Stomach smooth muscle (tissue), 2 donors: ENCODE results near the gene CASS4.
A peak's percentile ranks its signal among the peaks of the same experiment; 100 is the strongest.
"Not testable (repeated sequence)": the region's sequence is repeated elsewhere in the genome, so short reads cannot be mapped to it uniquely, and the experiment has no call there.

Experiments used
- H3K27ac ChIP-seq: one replicate; pipeline ENCODE4 v1.7.0; 2013; ENCODE audit warnings: mild to moderate bottlenecking, low read length, inconsistent platforms
- H3K27me3 ChIP-seq, 2 donors: one replicate each; pipeline ENCODE4 v1.7.0; 2013; ENCODE audit warnings: low read length in 2 of 2; ENCODE audit not compliant: insufficient read depth in 2 of 2, control insufficient read depth in 1 of 2
- H3K36me3 ChIP-seq, 2 donors: one replicate each; pipeline ENCODE4 v1.7.0; 2013; ENCODE audit warnings: low read length in 2 of 2; ENCODE audit not compliant: control insufficient read depth in 2 of 2, insufficient read depth in 2 of 2
- H3K4me1 ChIP-seq: one replicate; pipeline ENCODE4 v1.7.0; 2013; ENCODE audit warnings: low read length; ENCODE audit not compliant: control insufficient read depth, insufficient read depth
- H3K4me3 ChIP-seq, 2 donors: one replicate each; pipeline ENCODE4 v1.7.0; 2013; ENCODE audit warnings: low read length in 2 of 2
- H3K9ac ChIP-seq, 2 donors: one replicate each; pipeline ENCODE4 v1.7.0; 2013; ENCODE audit warnings: low read length in 2 of 2, mild to moderate bottlenecking in 1 of 2
- H3K9me3 ChIP-seq, 2 donors: one replicate each; pipeline ENCODE4 v1.7.0; 2013; ENCODE audit warnings: low read length in 2 of 2; ENCODE audit not compliant: control insufficient read depth in 2 of 2
- donor health status: healthy.
- donor health status: Pancreatic carcinoma.

CASS4 gene

GRCh38 chr20:56380375-56380774, 31.7 kb upstream of the CASS4 start:
- H3K27ac ChIP-seq = no peak overlapping the region
- no peak overlapping the region for H3K4me3 ChIP-seq
- no peaks in the 10 kb centered on the region for H3K9me3 ChIP-seq
- no peaks in the 10 kb centered on the region for H3K27me3 ChIP-seq
- no peaks in the 10 kb centered on the region for H3K36me3 ChIP-seq
- H3K4me1 ChIP-seq = no peaks in the 10 kb centered on the region
- no peak overlapping the region for H3K9ac ChIP-seq

- Histone ChIP-seq H3K36me3 (no peaks in the 10 kb centered on the region), H3K9ac (no peak overlapping the region), H3K4me1 (no peaks in the 10 kb centered on the region), H3K27me3 (no peaks in the 10 kb centered on the region), H3K9me3 (no peaks in the 10 kb centered on the region), H3K27ac (no peak overlapping the region), H3K4me3 (no peak overlapping the region)
Observed at GRCh38 chr20:56381501-56381900, 30.6 kb upstream of the CASS4 start.

- Histone ChIP-seq H3K4me3 (no peak overlapping the region), H3K9ac (no peak overlapping the region), H3K27ac (no peak overlapping the region), H3K4me1 (no peaks in the 10 kb centered on the region), H3K36me3 (no peaks in the 10 kb centered on the region), H3K9me3 (no peaks in the 10 kb centered on the region), H3K27me3 (no peaks in the 10 kb centered on the region)
Observed at GRCh38 chr20:56382696-56383095, 29.4 kb upstream of the CASS4 start.

- H3K4me3 ChIP-seq = no peak overlapping the region
- no peak overlapping the region for H3K27ac ChIP-seq
- no peaks in the 10 kb centered on the region for H3K9me3 ChIP-seq
- H3K36me3 ChIP-seq = no peaks in the 10 kb centered on the region
- no peaks in the 10 kb centered on the region for H3K4me1 ChIP-seq
- H3K9ac ChIP-seq = no peak overlapping the region
- H3K27me3 ChIP-seq = no peaks in the 10 kb centered on the region
Observed at GRCh38 chr20:56383334-56383733, 28.7 kb upstream of the CASS4 start.

GRCh38 chr20:56385130-56385529, 26.9 kb upstream of the CASS4 start:
- Histone ChIP-seq H3K36me3 (no peaks in the 10 kb centered on the region), H3K9ac (no peak overlapping the region), H3K4me1 (no peaks in the 10 kb centered on the region), H3K9me3 (no peaks in the 10 kb centered on the region), H3K27me3 (no peaks in the 10 kb centered on the region), H3K4me3 (no peak overlapping the region), H3K27ac (no peak overlapping the region)

GRCh38 chr20:56386219-56386618, 25.8 kb upstream of the CASS4 start:
- no peak overlapping the region for H3K27ac ChIP-seq
- H3K9me3 ChIP-seq = no peaks in the 10 kb centered on the region
- no peak overlapping the region for H3K4me3 ChIP-seq
- H3K27me3 ChIP-seq = no peaks in the 10 kb centered on the region
- H3K9ac ChIP-seq = no peak overlapping the region
- no peaks in the 10 kb centered on the region for H3K36me3 ChIP-seq
- peaks cover 2% of the 10 kb centered on the region for H3K4me1 ChIP-seq

GRCh38 chr20:56388882-56389281, 23.2 kb upstream of the CASS4 start:
- H3K27me3 ChIP-seq = no peaks in the 10 kb centered on the region
- H3K9ac ChIP-seq = no peak overlapping the region
- no peak overlapping the region for H3K27ac ChIP-seq
- H3K36me3 ChIP-seq = no peaks in the 10 kb centered on the region
- peaks cover 13% of the 10 kb centered on the region for H3K4me1 ChIP-seq
- no peaks in the 10 kb centered on the region for H3K9me3 ChIP-seq
- H3K4me3 ChIP-seq = no peak overlapping the region

- H3K4me1 ChIP-seq = peaks cover 15% of the 10 kb centered on the region
- H3K9ac ChIP-seq = no peak overlapping the region
- no peak overlapping the region for H3K4me3 ChIP-seq
- no peaks in the 10 kb centered on the region for H3K36me3 ChIP-seq
- H3K27me3 ChIP-seq = no peaks in the 10 kb centered on the region
- H3K27ac ChIP-seq = no peak overlapping the region
- no peaks in the 10 kb centered on the region for H3K9me3 ChIP-seq
Observed at GRCh38 chr20:56389807-56390206, 22.3 kb upstream of the CASS4 start.

- not testable (repeated sequence) for H3K36me3 ChIP-seq, H3K27me3 ChIP-seq, H3K27ac ChIP-seq, H3K9ac ChIP-seq, H3K4me3 ChIP-seq, H3K9me3 ChIP-seq
- peaks cover 15% of the 10 kb centered on the region for H3K4me1 ChIP-seq
Observed at GRCh38 chr20:56390396-56390795, 21.7 kb upstream of the CASS4 start.

- Histone ChIP-seq H3K4me1 (peaks cover 15% of the 10 kb centered on the region), H3K9ac (no peak overlapping the region), H3K9me3 (no peaks in the 10 kb centered on the region), H3K27ac (no peak overlapping the region), H3K36me3 (peaks cover 5 to 7% of the 10 kb centered on the region in 2 donors), H3K4me3 (peak overlapping the region; percentile 99), H3K27me3 (no peaks in the 10 kb centered on the region)
Observed at GRCh38 chr20:56391037-56391436, 21.0 kb upstream of the CASS4 start.

GRCh38 chr20:56391596-56392131, 20.4 kb upstream of the CASS4 start:
- H3K27ac ChIP-seq = peak overlapping the region; percentile 90
- peak overlapping the region; percentile 55 to 95 for H3K9ac ChIP-seq
- H3K27me3 ChIP-seq = no peaks in the 10 kb centered on the region
- H3K4me1 ChIP-seq = peaks cover 15% of the 10 kb centered on the region
- H3K4me3 ChIP-seq = peak overlapping the region; percentile 99
- no peaks in the 10 kb centered on the region for H3K9me3 ChIP-seq
- peaks cover 6 to 9% of the 10 kb centered on the region in 2 donors for H3K36me3 ChIP-seq
